Activated CD8-positive, alpha-beta memory T cell treated with anti-CD3 and anti-CD28 coated beads, Interleukin-2, amount 50 U/mL, for 24 hours (primary cell): ENCODE data around the gene SNRPA1.

ENCODE experiments used
- DNase-seq: peaks from one replicate; pipeline ENCODE4 v3.0.0-alpha.2; 2020; ENCODE audit errors: extremely low read depth

Gene SNRPA1

DNA sequence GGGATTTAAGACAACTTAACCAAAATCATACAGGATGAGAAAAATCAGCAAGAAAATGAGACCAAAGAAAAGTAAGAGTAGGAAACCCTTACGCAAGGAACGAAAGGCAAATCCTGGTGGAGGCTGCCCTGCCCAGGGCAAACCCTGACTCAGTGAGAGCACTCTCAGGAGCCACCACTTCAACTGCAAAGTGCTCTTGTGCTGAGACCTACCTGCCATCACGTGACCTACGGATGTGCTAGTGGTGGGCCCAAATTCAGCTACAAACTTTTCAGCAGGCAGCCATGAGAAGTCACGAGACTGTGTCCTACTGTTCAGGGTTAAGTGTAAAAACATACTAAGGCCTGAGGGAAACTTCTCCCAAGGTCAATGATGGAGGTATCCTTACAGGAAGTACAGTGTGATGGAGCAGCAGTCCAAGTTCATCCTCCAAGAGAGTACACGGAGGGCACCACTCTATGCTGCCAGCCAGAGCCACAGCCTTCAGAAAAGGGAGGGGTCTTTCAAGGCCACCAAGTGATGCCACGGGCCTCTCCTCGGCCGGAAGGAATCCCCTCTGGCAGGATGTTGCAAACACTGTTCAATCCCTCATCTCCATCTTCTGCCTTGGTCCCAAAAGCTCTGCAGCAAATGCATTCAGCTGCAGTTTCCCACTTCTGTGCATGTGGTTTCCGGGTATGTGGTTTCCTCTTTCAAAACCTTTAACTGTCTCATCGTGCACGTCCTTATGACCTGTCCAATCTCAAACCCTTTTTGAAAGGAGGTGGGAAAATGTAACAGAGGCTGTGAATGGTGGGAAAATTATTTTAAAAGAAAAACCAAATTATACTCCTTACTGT, 52.7 kb downstream of the SNRPA1 start:
- peak; percentile 40 for DNase-seq

DNA sequence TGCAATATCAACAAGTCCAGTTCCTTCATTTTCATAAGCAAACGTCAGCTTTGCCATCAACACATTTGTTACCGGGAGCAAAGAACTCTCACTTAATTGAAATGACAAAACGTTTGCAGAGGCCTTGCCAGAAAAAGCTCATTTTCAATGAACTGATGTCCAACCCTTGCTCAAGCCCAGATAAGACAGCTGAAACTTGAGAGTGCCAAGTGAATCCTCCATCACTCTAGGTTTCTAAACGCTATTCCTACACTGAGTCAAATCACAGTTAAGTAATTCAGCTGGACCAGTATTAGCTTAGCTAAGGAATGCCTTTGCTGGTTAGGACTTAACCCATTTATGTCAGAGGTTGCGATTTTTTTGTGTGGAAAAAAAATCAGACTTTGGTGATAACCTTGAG, 54.7 kb downstream of the SNRPA1 start:
- DNase-seq: no peak

DNA sequence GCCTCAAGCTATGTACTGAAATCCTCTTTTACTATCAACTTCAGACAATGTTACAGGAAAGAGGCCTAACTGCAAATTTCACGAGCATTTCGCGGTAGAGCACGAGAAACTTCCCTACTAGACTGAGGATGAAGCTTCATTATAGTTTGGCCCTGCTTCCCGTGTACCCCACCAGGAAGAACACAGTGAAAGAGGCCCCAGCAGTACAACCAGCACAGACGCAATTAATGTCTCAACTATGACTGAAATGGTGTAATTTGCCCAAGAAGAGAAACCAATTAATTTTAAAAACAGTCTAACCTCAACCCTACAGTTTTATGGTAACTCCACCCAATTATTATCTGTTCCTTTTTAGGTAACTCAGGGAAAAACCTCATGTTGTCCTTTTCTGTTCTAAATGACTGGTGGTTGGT, 55.3 kb downstream of the SNRPA1 start:
- DNase-seq: no peak

DNA sequence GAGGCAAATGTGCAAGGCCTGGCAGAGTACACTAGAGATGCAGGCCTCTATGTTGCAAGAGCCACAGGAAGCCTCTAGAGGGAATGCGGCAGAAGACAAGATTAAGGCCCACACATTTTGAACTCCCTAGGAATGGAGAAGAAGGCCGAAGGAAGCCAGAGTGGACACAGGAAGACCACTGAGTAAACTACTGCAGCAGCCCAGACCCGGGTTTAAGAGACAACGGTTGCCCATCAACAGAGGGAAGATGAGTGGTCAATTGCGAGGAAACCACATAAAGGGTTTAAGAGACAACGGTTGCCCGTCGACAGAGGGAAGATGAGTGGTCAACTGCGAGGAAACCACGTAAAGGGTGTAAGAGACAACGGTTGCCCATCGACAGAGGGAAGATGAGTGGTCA, 57.8 kb downstream of the SNRPA1 start:
- DNase-seq: no peak

DNA sequence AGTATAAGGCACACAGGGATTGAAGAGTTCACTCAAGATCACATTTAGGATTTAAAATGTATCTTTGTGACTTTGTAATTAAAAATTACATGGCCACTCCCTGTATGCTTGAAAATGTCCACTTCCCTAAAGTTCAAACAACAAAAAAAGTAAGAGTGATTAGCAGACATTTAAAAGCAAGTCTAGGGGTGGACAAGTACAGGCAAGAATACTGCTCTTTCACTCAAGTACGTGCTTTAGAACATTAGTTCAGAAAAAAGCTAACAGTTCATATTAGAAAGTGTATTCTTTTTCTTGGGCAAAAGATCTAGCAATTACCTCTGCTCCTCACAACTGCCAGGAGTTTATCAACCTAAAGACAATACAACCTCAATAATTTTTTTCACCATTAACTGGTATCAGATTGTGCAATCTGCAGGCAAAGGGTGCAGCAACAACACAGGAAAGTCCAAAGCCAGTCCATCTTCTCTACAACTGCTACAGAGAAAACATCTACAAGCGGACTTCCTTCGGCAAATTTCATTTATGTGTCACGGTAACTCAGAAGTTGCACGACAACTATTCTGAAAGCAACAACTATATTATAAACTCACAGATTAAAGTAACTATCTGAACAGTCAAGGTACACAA, 61.3 kb downstream of the SNRPA1 start:
- no peak for DNase-seq

DNA sequence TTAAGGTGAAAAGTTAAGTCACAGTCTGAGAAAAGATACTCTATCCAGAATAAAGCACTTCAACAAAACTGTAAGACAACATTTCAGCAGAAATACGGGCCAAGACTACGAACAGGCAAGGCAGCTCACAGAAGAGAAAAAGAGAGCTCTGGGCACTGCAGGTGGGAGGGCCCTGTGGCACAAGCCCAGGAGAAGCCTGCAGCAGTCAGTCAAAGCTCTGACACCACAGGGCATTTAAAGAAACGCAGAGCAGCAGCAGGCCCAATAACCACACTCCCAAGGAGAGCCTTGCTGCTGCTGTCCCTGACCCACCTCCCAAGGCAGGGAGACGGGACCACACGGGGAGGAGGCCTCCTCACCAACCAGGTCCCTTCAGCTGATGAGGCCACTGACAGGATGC, 62.4 kb downstream of the SNRPA1 start:
- no peak for DNase-seq
